ENCODE data around the gene METTL5. TPM values are rescaled to one million over a fixed set of nuclear protein-coding genes. Genes with fewer than 3 reads are reported as not detected.
"Not testable (repeated sequence)": the region's sequence is repeated elsewhere in the genome, so short reads cannot be mapped to it uniquely, and the experiment has no call there.

The METTL5 gene
- polyA plus RNA-seq, 1 of the 3 experiments (the other 2 are of a cell fraction) = 40.7 TPM

- H3K4me2 ChIP-seq = no peak overlapping the region
- no peaks in the 10 kb centered on the region for H3F3A ChIP-seq (replicated peaks; ENCODE audit: insufficient read depth)
- POLR2A ChIA-PET = no interaction called here
- H3K9ac ChIP-seq = no peak overlapping the region
- no peak overlapping the region for H2AFZ ChIP-seq (ENCODE audit: low read depth)
- TF ChIP-seq NRF1 (IDR thresholded peaks at IDR 0.05; ENCODE audit: low read depth, low read length) = no peak
- no peak for TF ChIP-seq GABPA (IDR thresholded peaks at IDR 0.05; ENCODE audit: low read depth)
- TF ChIP-seq PBX3 (IDR thresholded peaks at IDR 0.05) = no peak
- no peak for TF ChIP-seq ELF1 (IDR thresholded peaks at IDR 0.05)
- TF ChIP-seq, protein P1, sequence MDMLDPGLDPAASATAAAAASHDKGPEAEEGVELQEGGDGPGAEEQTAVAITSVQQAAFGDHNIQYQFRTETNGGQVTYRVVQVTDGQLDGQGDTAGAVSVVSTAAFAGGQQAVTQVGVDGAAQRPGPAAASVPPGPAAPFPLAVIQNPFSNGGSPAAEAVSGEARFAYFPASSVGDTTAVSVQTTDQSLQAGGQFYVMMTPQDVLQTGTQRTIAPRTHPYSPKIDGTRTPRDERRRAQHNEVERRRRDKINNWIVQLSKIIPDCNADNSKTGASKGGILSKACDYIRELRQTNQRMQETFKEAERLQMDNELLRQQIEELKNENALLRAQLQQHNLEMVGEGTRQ (IDR thresholded peaks at IDR 0.05; ENCODE audit: borderline replicate concordance, low read depth, low read length) = no peak
- no peak for TF ChIP-seq CTCF (IDR thresholded peaks at IDR 0.05)
- no peak for TF ChIP-seq FOSL2 (IDR thresholded peaks at IDR 0.05; ENCODE audit: borderline replicate concordance, low read depth)
- TF ChIP-seq FOXM1 (IDR thresholded peaks at IDR 0.05; ENCODE audit: low read depth) = no peak
- TF ChIP-seq TEAD4 (IDR thresholded peaks at IDR 0.05; ENCODE audit: borderline replicate concordance, insufficient read depth) = no peak
- no peak for TF ChIP-seq NFIC (IDR thresholded peaks at IDR 0.05; ENCODE audit: borderline replicate concordance)
- no peak for TF ChIP-seq CHD2 (IDR thresholded peaks at IDR 0.05; ENCODE audit: low read length, partially characterized antibody)
- TF ChIP-seq, protein P2, sequence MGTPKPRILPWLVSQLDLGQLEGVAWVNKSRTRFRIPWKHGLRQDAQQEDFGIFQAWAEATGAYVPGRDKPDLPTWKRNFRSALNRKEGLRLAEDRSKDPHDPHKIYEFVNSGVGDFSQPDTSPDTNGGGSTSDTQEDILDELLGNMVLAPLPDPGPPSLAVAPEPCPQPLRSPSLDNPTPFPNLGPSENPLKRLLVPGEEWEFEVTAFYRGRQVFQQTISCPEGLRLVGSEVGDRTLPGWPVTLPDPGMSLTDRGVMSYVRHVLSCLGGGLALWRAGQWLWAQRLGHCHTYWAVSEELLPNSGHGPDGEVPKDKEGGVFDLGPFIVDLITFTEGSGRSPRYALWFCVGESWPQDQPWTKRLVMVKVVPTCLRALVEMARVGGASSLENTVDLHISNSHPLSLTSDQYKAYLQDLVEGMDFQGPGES (IDR thresholded peaks at IDR 0.05; ENCODE audit: low read depth, low read length) = no peak
- CTCF ChIA-PET = no interaction called here
- no peaks in the 10 kb centered on the region for H3K4me1 ChIP-seq (ENCODE audit: control insufficient read depth in 1 of 2, insufficient read depth in 2 of 2, low read depth in 1 of 2, low read length in 1 of 2)
- no peaks in the 10 kb centered on the region for H3K27me3 ChIP-seq (ENCODE audit: insufficient read depth)
- no peaks in the 10 kb centered on the region for H3K9me3 ChIP-seq
- WGBS (ENCODE audit: low lambda C conversion rate) = 95% methylated on average over 4 of the region's 4 CpGs
- no peak overlapping the region for H3K27ac ChIP-seq (ENCODE audit: low read depth in 2 of 2, low read length in 1 of 2)
- H3K9me2 ChIP-seq = no peaks in the 10 kb centered on the region
- no peak overlapping the region for H3K4me3 ChIP-seq (ENCODE audit: low read depth in 2 of 2, low read length in 1 of 2)
- 0 out of 2 replicates have a peak, but pooled peaks cover 6% of the 10 kb centered on the region for H4K20me1 ChIP-seq (ENCODE audit: insufficient read depth)
- H3K79me2 ChIP-seq (ENCODE audit: insufficient read depth) = peaks cover 82% of the 10 kb centered on the region
- peaks cover 0 to 5% of the 10 kb centered on the region in 2 experiments for H3K36me3 ChIP-seq (replicated peaks in 1 of 2; ENCODE audit: control insufficient read depth in 1 of 2, insufficient read depth in 2 of 2, low read length in 1 of 2)
- no peak for DNase-seq
These were observed 35.4 kb upstream of the METTL5 start for GRCh38 chr2:169860149-169860548.

DNA sequence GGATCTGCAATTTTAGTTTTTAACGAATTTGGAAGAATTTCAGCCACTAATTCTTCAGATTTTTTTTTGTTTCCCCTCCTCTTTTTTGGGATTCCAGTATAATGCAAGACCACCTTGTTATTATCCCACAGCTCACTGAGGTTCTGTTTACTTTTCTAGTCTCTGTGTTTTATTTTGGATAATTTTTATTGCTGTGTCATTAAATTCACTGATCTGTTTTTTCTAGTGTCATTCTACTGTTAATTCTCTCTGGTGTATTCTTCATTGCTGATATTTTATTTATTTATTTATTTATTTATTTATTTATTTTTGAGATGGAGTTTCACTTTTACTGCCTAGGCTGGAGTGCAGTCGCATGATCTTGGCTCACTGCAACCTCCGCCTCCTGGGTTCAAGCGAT is 34.7 kb upstream of the METTL5 start:
- no peaks in the 10 kb centered on the region for H3K27me3 ChIP-seq (ENCODE audit: insufficient read depth)
- no peaks in the 10 kb centered on the region for H3K9me2 ChIP-seq
- 0 out of 2 replicates have a peak, but pooled peaks cover 6% of the 10 kb centered on the region for H4K20me1 ChIP-seq (ENCODE audit: insufficient read depth)
- H3K36me3 ChIP-seq (replicated peaks in 1 of 2; ENCODE audit: control insufficient read depth in 1 of 2, insufficient read depth in 2 of 2, low read length in 1 of 2) = peaks cover 0 to 5% of the 10 kb centered on the region in 2 experiments
- POLR2A ChIA-PET = no interaction called here
- CTCF ChIA-PET = no interaction called here
- no peaks in the 10 kb centered on the region for H3K4me1 ChIP-seq (ENCODE audit: control insufficient read depth in 1 of 2, insufficient read depth in 2 of 2, low read depth in 1 of 2, low read length in 1 of 2)
- TF ChIP-seq FOSL2 (IDR thresholded peaks at IDR 0.05; ENCODE audit: borderline replicate concordance, low read depth) (no peak), ZBTB33 (IDR thresholded peaks at IDR 0.05; ENCODE audit: borderline replicate concordance, low read depth) (no peak), FOXM1 (IDR thresholded peaks at IDR 0.05; ENCODE audit: low read depth) (no peak), GABPA (IDR thresholded peaks at IDR 0.05; ENCODE audit: low read depth) (no peak)
- no peak overlapping the region for H3K4me3 ChIP-seq (ENCODE audit: low read depth in 2 of 2, low read length in 1 of 2)
- no peaks in the 10 kb centered on the region for H3K9me3 ChIP-seq
- H3F3A ChIP-seq (replicated peaks; ENCODE audit: insufficient read depth) = no peaks in the 10 kb centered on the region
- no peak overlapping the region for H3K9ac ChIP-seq
- no peak overlapping the region for H2AFZ ChIP-seq (ENCODE audit: low read depth)
- DNase-seq = no peak
- H3K27ac ChIP-seq (ENCODE audit: low read depth in 2 of 2, low read length in 1 of 2) = no peak overlapping the region
- H3K79me2 ChIP-seq (ENCODE audit: insufficient read depth) = peaks cover 79% of the 10 kb centered on the region
- 98% methylated on average over 4 of the region's 4 CpGs for WGBS (ENCODE audit: low lambda C conversion rate)
- H3K4me2 ChIP-seq = no peak overlapping the region

DNA sequence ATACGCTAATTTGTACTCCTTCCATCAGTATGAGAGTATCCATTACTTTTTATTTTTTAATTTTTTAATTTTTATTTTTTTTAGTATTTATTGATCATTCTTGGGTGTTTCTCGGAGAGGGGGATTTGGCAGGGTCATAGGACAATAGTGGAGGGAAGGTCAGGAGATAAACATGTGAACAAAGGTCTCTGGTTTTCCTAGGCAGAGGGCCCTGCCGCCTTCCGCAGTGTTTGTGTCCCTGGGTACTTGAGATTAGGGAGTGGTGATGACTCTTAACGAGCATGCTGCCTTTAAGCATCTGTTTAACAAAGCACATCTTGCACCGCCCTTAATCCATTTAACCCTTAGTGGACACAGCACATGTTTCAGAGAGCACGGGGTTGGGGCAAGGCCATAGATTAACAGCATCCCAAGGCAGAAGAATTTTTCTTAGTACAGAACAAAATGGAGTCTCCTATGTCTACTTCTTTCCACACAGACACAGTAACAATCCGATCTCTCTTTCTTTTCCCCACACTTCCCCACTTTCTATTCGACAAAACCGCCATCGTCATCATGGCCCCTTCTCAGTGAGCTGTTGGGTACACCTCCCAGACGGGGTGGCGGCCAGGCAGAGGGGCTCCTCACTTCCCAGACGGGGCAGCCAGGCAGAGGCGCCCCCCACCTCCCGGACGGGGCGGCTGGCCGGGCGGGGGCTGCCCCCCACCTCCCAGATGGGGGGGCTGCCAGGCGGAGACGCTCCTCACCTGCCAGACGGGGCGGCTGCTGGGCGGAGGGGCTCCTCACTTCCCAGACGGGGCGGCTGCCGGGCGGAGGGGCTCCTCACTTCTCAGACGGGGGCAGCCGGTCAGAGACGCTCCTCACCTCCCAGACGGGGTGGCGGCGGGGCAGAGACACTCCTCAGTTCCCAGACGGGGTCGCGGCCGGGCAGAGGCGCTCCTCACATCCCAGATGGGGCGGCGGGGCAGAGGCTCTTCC is 30.9 kb upstream of the METTL5 start:
- H3K4me3 ChIP-seq (ENCODE audit: low read depth in 2 of 2, low read length in 1 of 2); POLR2A ChIA-PET; H3K4me1 ChIP-seq (ENCODE audit: control insufficient read depth in 1 of 2, insufficient read depth in 2 of 2, low read depth in 1 of 2, low read length in 1 of 2); H3K4me2 ChIP-seq; DNase-seq; H3K27ac ChIP-seq (ENCODE audit: low read depth in 2 of 2, low read length in 1 of 2); H2AFZ ChIP-seq (ENCODE audit: low read depth); H3K9me3 ChIP-seq; CTCF ChIA-PET; H3K9me2 ChIP-seq; H3K9ac ChIP-seq; H3K27me3 ChIP-seq (ENCODE audit: insufficient read depth); H3F3A ChIP-seq (replicated peaks; ENCODE audit: insufficient read depth); H3K36me3 ChIP-seq (replicated peaks in 1 of 2; ENCODE audit: control insufficient read depth in 1 of 2, insufficient read depth in 2 of 2, low read length in 1 of 2); H4K20me1 ChIP-seq (ENCODE audit: insufficient read depth): not testable (repeated sequence)
- 94% methylated on average over 17 of the region's 42 CpGs for WGBS (ENCODE audit: low lambda C conversion rate)
- peaks cover 52% of the 10 kb centered on the region for H3K79me2 ChIP-seq (ENCODE audit: insufficient read depth)

Measured in SK-N-SH (cell line).